Measurements from ENCODE around the gene COL18A1. TPM values are rescaled to one million over a fixed set of nuclear protein-coding genes. Genes with fewer than 3 reads are reported as not detected.

The COL18A1 gene
- polyA plus RNA-seq, 1 of the 3 experiments (the other 2 are of a cell fraction) = 118 TPM

GRCh38 chr21:45449658-45450422, 44.9 kb downstream of the COL18A1 start:
- H3K79me2 ChIP-seq (ENCODE audit: insufficient read depth) = peaks cover 78% of the 10 kb centered on the region
- CTCF ChIA-PET = interaction anchor here (1.1 to 2.0 kb wide), 4 partner anchors 10 to 309 kb away, joined by 3 to 9 read pairs (median 6); no protein-coding TSS in a partner anchor

More at GRCh38 chr21:45449658-45450422, 44.9 kb downstream of the COL18A1 start:
- no peak for DNase-seq
- TF ChIP-seq TCF12 (IDR thresholded peaks at IDR 0.05) = no peak
- TF ChIP-seq EP300 (IDR thresholded peaks at IDR 0.05; ENCODE audit: borderline replicate concordance in 1 of 2, low read depth in 1 of 2, low read length in 1 of 2) = no peak
- TF ChIP-seq GATA2 (CRISPR knock-in tag; IDR thresholded peaks at IDR 0.05) = no peak
- no peak for TF ChIP-seq PBX3 (IDR thresholded peaks at IDR 0.05)
- TF ChIP-seq EZH2phosphoT487 (IDR thresholded peaks at IDR 0.05; ENCODE audit: borderline replicate concordance, low read depth) = no peak
- no peak for TF ChIP-seq FOSL2 (IDR thresholded peaks at IDR 0.05; ENCODE audit: borderline replicate concordance, low read depth)
- no peak for TF ChIP-seq USF2 (IDR thresholded peaks at IDR 0.05; ENCODE audit: borderline replicate concordance, low read depth, low read length)
- TF ChIP-seq MAX (IDR thresholded peaks at IDR 0.05; ENCODE audit: low read depth) = no peak
- no peak for TF ChIP-seq IRF3 (IDR thresholded peaks at IDR 0.05; ENCODE audit: low read depth, low read length)
- TF ChIP-seq NRF1 (IDR thresholded peaks at IDR 0.05; ENCODE audit: low read depth, low read length) = no peak
- TF ChIP-seq ZBTB33 (IDR thresholded peaks at IDR 0.05; ENCODE audit: borderline replicate concordance, low read depth) = no peak
- TF ChIP-seq NFIC (IDR thresholded peaks at IDR 0.05; ENCODE audit: borderline replicate concordance) = no peak
- no peak for TF ChIP-seq SMC3 (IDR thresholded peaks at IDR 0.05; ENCODE audit: low read depth, low read length)
- no peak for TF ChIP-seq SIN3A (IDR thresholded peaks at IDR 0.05; ENCODE audit: borderline replicate concordance, low read depth, low read length)
- no peak for TF ChIP-seq RFX5 (IDR thresholded peaks at IDR 0.05; ENCODE audit: low read length)
- no peak for TF ChIP-seq RCOR1 (IDR thresholded peaks at IDR 0.05; ENCODE audit: low read length)
- TF ChIP-seq ELF1 (IDR thresholded peaks at IDR 0.05) = no peak
- no peak for TF ChIP-seq FOXM1 (IDR thresholded peaks at IDR 0.05; ENCODE audit: low read depth)
- no peaks in the 10 kb centered on the region for H3K9me2 ChIP-seq
- WGBS (ENCODE audit: low lambda C conversion rate) = 86% methylated on average over 7 of the region's 22 CpGs
- no peaks in the 10 kb centered on the region for H3K27me3 ChIP-seq (ENCODE audit: insufficient read depth)
- H3K27ac ChIP-seq (ENCODE audit: low read depth in 2 of 2, low read length in 1 of 2) = no peak overlapping the region; a peak in 1 of 4 replicates
- peaks cover 0 to 11% of the 10 kb centered on the region in 2 experiments; a peak in 1 of 4 replicates for H3K4me1 ChIP-seq (ENCODE audit: control insufficient read depth in 1 of 2, insufficient read depth in 2 of 2, low read depth in 1 of 2, low read length in 1 of 2)
- peaks cover 18% of the 10 kb centered on the region for H3F3A ChIP-seq (replicated peaks; ENCODE audit: insufficient read depth)
- H3K4me3 ChIP-seq (ENCODE audit: low read depth in 2 of 2, low read length in 1 of 2) = no peak overlapping the region
- H3K9me3 ChIP-seq = no peaks in the 10 kb centered on the region
- peaks cover 3 to 23% of the 10 kb centered on the region in 2 experiments for H3K36me3 ChIP-seq (replicated peaks in 1 of 2; ENCODE audit: control insufficient read depth in 1 of 2, insufficient read depth in 2 of 2, low read length in 1 of 2)
- H4K20me1 ChIP-seq (ENCODE audit: insufficient read depth) = peaks cover 74% of the 10 kb centered on the region
- POLR2A ChIA-PET = no interaction called here
- H3K4me2 ChIP-seq = no peak overlapping the region
- no peak overlapping the region for H2AFZ ChIP-seq (ENCODE audit: low read depth)
- H3K9ac ChIP-seq = no peak overlapping the region
